T-cell (primary cell): ENCODE results near the gene GPR137. TPM values are rescaled to one million over a fixed set of nuclear protein-coding genes. Genes with fewer than 3 reads are reported as not detected.

Experiments used
- ATAC-seq, 4 experiments: fragments of 200-7000 bp in 3 of 4; fragments of 150-1000 bp in 1 of 4; cut with Tn5 transposase; replicated peaks in 1 of 4; 1 replicate in 3 of 4; 2 replicates in 1 of 4; pipeline ENCODE4 v1.10.0; 2021; ENCODE audit warnings: moderate library complexity in 3 of 4, mild to moderate bottlenecking in 2 of 4, moderate number of reproducible peaks in 1 of 4
- CTCF ChIA-PET, 2 donors: fragments of 300-600 bp; sonication (Branson Sonifier 250); formaldehyde crosslinking; loops; one replicate each; lab custom pipeline; 2022; ENCODE audit warnings: antibody characterized with exemption in 2 of 2; lab: Charles Lee
- POLR2A ChIA-PET, 2 donors: fragments of 300-600 bp; sonication (Branson Sonifier 250); formaldehyde crosslinking; loops; one replicate each; lab custom pipeline; 2022; ENCODE audit warnings: antibody characterized with exemption in 2 of 2; lab: Charles Lee
- DNase-seq, 35 experiments: peaks; one replicate each; pipeline versions ENCODE4 v3.0.0 to v3.0.0-alpha.2; 2013 to 2023
- H3K27ac ChIP-seq: one replicate; pipeline ENCODE4 v1.5.1; 2013; ENCODE audit warnings: low read length
- H3K27me3 ChIP-seq, 2 experiments: replicated peaks in 1 of 2; 1 replicate in 1 of 2; 2 replicates in 1 of 2; pipeline versions ENCODE4 v1.6.1 to v1.7.0; 2013; ENCODE audit warnings: low read length in 1 of 2, mixed read lengths in 1 of 2; ENCODE audit not compliant: control insufficient read depth in 2 of 2, insufficient read depth in 2 of 2; ENCODE audit errors: extremely low read depth in 1 of 2
- H3K36me3 ChIP-seq, 2 donors: 1 replicate in 1 of 2; 2 replicates in 1 of 2; pipeline versions ENCODE4 v1.6.1 to v1.7.0; 2013; ENCODE audit warnings: low read length in 1 of 2; ENCODE audit not compliant: control insufficient read depth in 2 of 2, insufficient read depth in 1 of 2; ENCODE audit errors: extremely low read depth in 1 of 2
- H3K4me1 ChIP-seq, 2 experiments: 1 replicate in 1 of 2; 2 replicates in 1 of 2; pipeline versions ENCODE4 v1.6.1 to v1.7.0; 2013; ENCODE audit warnings: low read length in 2 of 2, mixed read lengths in 1 of 2; ENCODE audit not compliant: insufficient read depth in 2 of 2, control insufficient read depth in 1 of 2; ENCODE audit errors: extremely low read depth in 1 of 2
- H3K4me3 ChIP-seq, 2 donors: 1 replicate in 1 of 2; 2 replicates in 1 of 2; pipeline versions ENCODE4 v1.5.1 to v1.7.0; 2013; ENCODE audit warnings: mild to moderate bottlenecking in 2 of 2, low read length in 1 of 2, moderate library complexity in 1 of 2; ENCODE audit not compliant: control insufficient read depth in 1 of 2; ENCODE audit errors: extremely low read depth in 1 of 2
- H3K9me3 ChIP-seq: 2 replicates; pipeline ENCODE4 v1.7.0; 2013
- H3K27ac Mint-ChIP-seq, 2 donors: one replicate each; pipeline ENCODE4 v1.8.0; 2020 to 2021; ENCODE audit warnings: mild to moderate bottlenecking in 2 of 2, mixed read lengths in 2 of 2
- H3K27me3 Mint-ChIP-seq, 2 donors: one replicate each; pipeline ENCODE4 v1.8.0; 2021 to 2022; ENCODE audit warnings: mixed read lengths in 2 of 2
- H3K36me3 Mint-ChIP-seq: one replicate; pipeline ENCODE4 v1.8.0; 2021; ENCODE audit warnings: mixed read lengths
- H3K4me1 Mint-ChIP-seq, 3 donors: one replicate each; pipeline ENCODE4 v1.8.0; 2020 to 2022; ENCODE audit warnings: mixed read lengths in 3 of 3, mild to moderate bottlenecking in 1 of 3
- H3K4me3 Mint-ChIP-seq, 3 donors: one replicate each; pipeline ENCODE4 v1.8.0; 2020 to 2022; ENCODE audit warnings: mild to moderate bottlenecking in 3 of 3, mixed read lengths in 3 of 3, moderate library complexity in 3 of 3
- H3K9me3 Mint-ChIP-seq, 3 donors: one replicate each; pipeline ENCODE4 v1.8.0; 2020 to 2022; ENCODE audit warnings: mixed read lengths in 3 of 3
- WGBS: methylation state at CpG from one replicate; pipeline ENCODE4 v1.1.5; 2013; ENCODE audit warnings: missing lambda C conversion rate; ENCODE audit not compliant: insufficient coverage; 5-methylcytosine and 5-hydroxymethylcytosine counted together
- total RNA-seq, 35 experiments: library from RNA in 6 of 35; stranded (reverse) in 6 of 35; fragments of 120-200 nt in 1 of 35; gene quantifications; one replicate each; pipeline versions ENCODE4 v1.2.1 to v1.2.4 and lab custom pipeline; 2013 to 2026

GPR137 gene
- total RNA-seq, 5 donors from 2014 or later (not counting 1 experiment from before 2014, with no cell fraction given), result 31.0 to 39.8 (median 34.2) TPM

DNA sequence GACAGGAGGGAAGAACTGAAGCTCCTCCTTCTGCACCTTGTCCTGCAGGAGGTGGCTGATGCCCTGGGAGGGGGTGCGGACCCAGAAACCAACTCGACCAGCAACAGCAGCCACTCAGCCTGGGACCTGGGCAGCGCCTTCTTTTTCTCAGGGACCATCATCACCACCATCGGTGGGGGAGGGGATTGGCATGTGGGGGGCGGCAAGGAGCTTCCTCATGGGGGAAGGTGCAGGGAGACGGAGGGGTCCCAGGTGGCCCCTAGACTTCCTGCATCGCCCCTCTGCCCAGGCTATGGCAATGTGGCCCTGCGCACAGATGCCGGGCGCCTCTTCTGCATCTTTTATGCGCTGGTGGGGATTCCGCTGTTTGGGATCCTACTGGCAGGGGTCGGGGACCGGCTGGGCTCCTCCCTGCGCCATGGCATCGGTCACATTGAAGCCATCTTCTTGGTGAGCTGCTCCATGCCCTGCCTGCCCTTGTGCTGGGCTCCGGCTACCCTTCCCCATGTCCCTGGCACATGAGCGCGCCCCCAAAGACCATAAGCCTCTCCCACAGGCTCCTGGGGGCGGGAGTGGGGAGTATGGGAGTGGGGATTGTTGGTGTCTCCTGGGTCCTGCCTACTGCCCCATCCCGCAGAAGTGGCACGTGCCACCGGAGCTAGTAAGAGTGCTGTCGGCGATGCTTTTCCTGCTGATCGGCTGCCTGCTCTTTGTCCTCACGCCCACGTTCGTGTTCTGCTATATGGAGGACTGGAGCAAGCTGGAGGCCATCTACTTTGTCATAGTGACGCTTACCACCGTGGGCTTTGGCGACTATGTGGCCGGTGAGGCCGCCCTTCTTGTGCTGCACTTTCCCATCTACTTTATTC lies 11.4 kb downstream of the GPR137 start:
- CTCF ChIA-PET, result no interaction called here
- no peaks in the 10 kb centered on the region for H3K9me3 ChIP-seq
- Mint-ChIP-seq H3K27me3 (peaks cover 58 to 85% of the 10 kb centered on the region in 2 donors), H3K4me1 (peaks cover 24 to 36% (median 25%) of the 10 kb centered on the region in 3 donors), H3K9me3 (no peaks in the 10 kb centered on the region), H3K36me3 (no peaks in the 10 kb centered on the region), H3K27ac (peak overlapping the region in 1 of 2 donors; percentile 20), H3K4me3 (no peak overlapping the region)
- DNase-seq (no peak), ATAC-seq (no peak)
- POLR2A ChIA-PET, result interaction anchor here in 1 of 2 donors (0.6 kb wide), 1 partner anchor 1023 kb away, joined by 6 read pairs; no protein-coding TSS in a partner anchor
- H3K4me3 ChIP-seq, result no peak overlapping the region
- WGBS, result 11% methylated on average over 26 of the region's 34 CpGs
- H3K27me3 ChIP-seq, result peaks cover 17 to 98% of the 10 kb centered on the region in 2 experiments
- H3K4me1 ChIP-seq, result peaks cover 13 to 50% of the 10 kb centered on the region in 2 experiments
- no peak overlapping the region for H3K27ac ChIP-seq
- H3K36me3 ChIP-seq, result no peaks in the 10 kb centered on the region

DNA sequence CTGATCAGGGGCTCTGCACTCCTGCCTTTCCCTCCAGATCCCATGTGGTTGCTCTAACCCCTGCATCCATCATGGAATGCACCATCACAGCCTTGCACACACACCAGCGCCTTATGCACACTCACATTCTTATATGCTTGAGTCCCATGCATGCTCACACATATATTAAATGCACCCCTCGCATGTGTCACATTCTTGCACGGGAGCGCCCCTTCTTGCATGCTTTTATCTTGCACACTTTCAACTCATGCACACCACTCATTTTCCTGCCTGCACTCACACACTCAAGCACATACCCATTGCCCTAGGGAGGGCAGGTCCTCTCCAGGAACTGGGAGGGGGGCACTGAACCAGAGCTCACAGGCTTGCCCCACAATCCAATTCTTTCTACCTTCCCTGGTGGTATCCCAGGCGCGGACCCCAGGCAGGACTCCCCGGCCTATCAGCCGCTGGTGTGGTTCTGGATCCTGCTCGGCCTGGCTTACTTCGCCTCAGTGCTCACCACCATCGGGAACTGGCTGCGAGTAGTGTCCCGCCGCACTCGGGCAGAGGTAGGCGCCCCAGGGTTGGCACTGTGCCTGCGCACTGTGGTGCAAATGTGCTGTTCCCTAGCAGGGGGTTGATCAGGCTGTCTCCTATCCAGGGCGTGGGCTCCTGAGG lies 12.2 kb downstream of the GPR137 start:
- H3K9me3 Mint-ChIP-seq, result no peaks in the 10 kb centered on the region
- ChIA-PET CTCF (no interaction called here), POLR2A (interaction anchor here in 1 of 2 donors (0.6 kb wide), 1 partner anchor 1022 kb away, joined by 6 read pairs; no protein-coding TSS in a partner anchor)
- peaks cover 58 to 81% of the 10 kb centered on the region in 2 donors for H3K27me3 Mint-ChIP-seq
- Histone ChIP-seq H3K27ac (no peak overlapping the region), H3K4me3 (peak overlapping the region in 1 of 2 donors; percentile 32), H3K9me3 (no peaks in the 10 kb centered on the region), H3K4me1 (peaks cover 9 to 43% of the 10 kb centered on the region in 2 experiments), H3K27me3 (peaks cover 17 to 98% of the 10 kb centered on the region in 2 experiments), H3K36me3 (no peaks in the 10 kb centered on the region)
- WGBS, result 13% methylated on average over 16 of the region's 18 CpGs
- ATAC-seq, result no peak
- H3K4me3 Mint-ChIP-seq, result peak overlapping the region in 1 of 3 donors; percentile 44
- peak overlapping the region in 1 of 2 donors; percentile 20 for H3K27ac Mint-ChIP-seq
- DNase-seq, result no peak
- H3K4me1 Mint-ChIP-seq, result peaks cover 24 to 34% (median 25%) of the 10 kb centered on the region in 3 donors
- H3K36me3 Mint-ChIP-seq, result no peaks in the 10 kb centered on the region

DNA sequence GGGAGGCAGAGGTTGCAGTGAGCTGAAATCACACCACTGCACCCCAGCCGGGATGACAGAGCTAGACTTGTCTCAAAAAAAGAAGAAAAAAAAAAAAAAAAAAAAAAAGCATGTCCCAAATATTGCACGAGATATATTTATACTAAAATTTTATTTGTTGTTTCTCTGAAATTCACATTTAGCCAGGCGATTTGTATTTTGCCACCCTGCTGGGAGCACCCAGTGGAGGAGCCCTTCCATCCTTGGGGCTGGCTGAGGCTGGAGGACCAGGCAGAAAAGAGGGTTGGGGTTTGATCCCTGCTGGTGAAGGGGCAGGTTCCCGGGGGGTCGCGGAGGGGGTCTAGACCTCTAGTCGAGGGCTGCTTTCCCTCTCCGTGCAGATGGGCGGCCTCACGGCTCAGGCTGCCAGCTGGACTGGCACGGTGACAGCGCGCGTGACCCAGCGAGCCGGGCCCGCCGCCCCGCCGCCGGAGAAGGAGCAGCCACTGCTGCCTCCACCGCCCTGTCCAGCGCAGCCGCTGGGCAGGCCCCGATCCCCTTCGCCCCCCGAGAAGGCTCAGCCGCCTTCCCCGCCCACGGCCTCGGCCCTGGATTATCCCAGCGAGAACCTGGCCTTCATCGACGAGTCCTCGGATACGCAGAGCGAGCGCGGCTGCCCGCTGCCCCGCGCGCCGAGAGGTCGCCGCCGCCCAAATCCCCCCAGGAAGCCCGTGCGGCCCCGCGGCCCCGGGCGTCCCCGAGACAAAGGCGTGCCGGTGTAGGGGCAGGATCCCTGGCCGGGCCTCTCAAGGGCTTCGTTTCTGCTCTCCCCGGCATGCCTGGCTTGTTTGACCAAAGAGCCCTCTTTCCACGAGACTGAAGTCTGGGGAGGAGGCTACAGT lies 13.6 kb downstream of the GPR137 start:
- H3K27me3 ChIP-seq, result peaks cover 17 to 96% of the 10 kb centered on the region in 2 experiments
- Mint-ChIP-seq H3K9me3 (no peaks in the 10 kb centered on the region), H3K4me1 (peaks cover 28 to 37% (median 30%) of the 10 kb centered on the region in 3 donors), H3K27me3 (peaks cover 44 to 70% of the 10 kb centered on the region in 2 donors), H3K4me3 (peak overlapping the region; percentile 44 to 78 (median 58)), H3K36me3 (no peaks in the 10 kb centered on the region), H3K27ac (peak overlapping the region in 1 of 2 donors; percentile 23)
- H3K27ac ChIP-seq, result no peak overlapping the region
- H3K36me3 ChIP-seq, result no peaks in the 10 kb centered on the region
- peak overlapping the region in 1 of 2 donors; percentile 54 for H3K4me3 ChIP-seq
- CTCF ChIA-PET, result no interaction called here
- H3K4me1 ChIP-seq, result peaks cover 9 to 50% of the 10 kb centered on the region in 2 experiments
- DNase-seq, result no peak
- ATAC-seq, result no peak
- WGBS, result 5% methylated on average over 51 of the region's 60 CpGs
- H3K9me3 ChIP-seq, result no peaks in the 10 kb centered on the region
- POLR2A ChIA-PET, result interaction anchor here in 1 of 2 donors (0.6 kb wide), 1 partner anchor 112 kb away, joined by 3 read pairs; no protein-coding TSS in a partner anchor

- 2% methylated on average over 34 of the region's 54 CpGs for WGBS
- Histone ChIP-seq H3K27ac (no peak within 1 kb of the TSS), H3K9me3 (no peaks in the 10 kb centered on the region), H3K27me3 (peaks cover 17 to 88% of the 10 kb centered on the region in 2 experiments), H3K4me1 (peaks cover 11 to 56% of the 10 kb centered on the region in 2 experiments), H3K36me3 (no peaks in the 10 kb centered on the region), H3K4me3 (peak within 1 kb of the TSS; percentile 13 to 54)
- Mint-ChIP-seq H3K27me3 (peaks cover 37 to 64% of the 10 kb centered on the region in 2 donors), H3K27ac (peak within 1 kb of the TSS in 1 of 2 donors; percentile 27), H3K4me3 (peak within 1 kb of the TSS; percentile 46 to 78 (median 72)), H3K4me1 (peaks cover 30 to 39% (median 34%) of the 10 kb centered on the region in 3 donors), H3K36me3 (no peaks in the 10 kb centered on the region), H3K9me3 (no peaks in the 10 kb centered on the region)
- POLR2A ChIA-PET, result no interaction called here
- DNase-seq, result peak in 10 of 35 experiments; percentile 10 to 53 (median 29)
- CTCF ChIA-PET, result interaction anchor here (1.9 to 5.8 kb wide), 4 partner anchors 14 to 94 kb away, joined by 4 to 122 read pairs (median 18); partner anchors contain the start of genes BAD (in 1 of the 2), FERMT3 (in 1 of the 2), GPR137 (in 1 of the 2) and PRDX5 (in 1 of the 2)
- ATAC-seq, result no peak
Observed at GRCh38 chr11:64299847-64300648, 14.4 kb downstream of the GPR137 start, which contains the start of gene CATSPERZ. TSS of gene CATSPERZ (plus strand) at chr11:64300358. CDS start at chr11:64300411, 53 bp downstream.
